ENCODE data around the gene ACOT7.

- TF ChIP-seq CTCF (IDR thresholded peaks at IDR 0.05) (no peak), POLR2A (IDR thresholded peaks at IDR 0.05) (no peak)
These were observed 110.8 kb downstream of the ACOT7 start for GRCh38 chr1:6282577-6283270.
